ENCODE results near the gene AAK1.
A peak's percentile ranks its signal among the peaks of the same experiment; 100 is the strongest.
"Not testable (repeated sequence)": the region's sequence is repeated elsewhere in the genome, so short reads cannot be mapped to it uniquely, and the experiment has no call there.

The AAK1 gene

DNA sequence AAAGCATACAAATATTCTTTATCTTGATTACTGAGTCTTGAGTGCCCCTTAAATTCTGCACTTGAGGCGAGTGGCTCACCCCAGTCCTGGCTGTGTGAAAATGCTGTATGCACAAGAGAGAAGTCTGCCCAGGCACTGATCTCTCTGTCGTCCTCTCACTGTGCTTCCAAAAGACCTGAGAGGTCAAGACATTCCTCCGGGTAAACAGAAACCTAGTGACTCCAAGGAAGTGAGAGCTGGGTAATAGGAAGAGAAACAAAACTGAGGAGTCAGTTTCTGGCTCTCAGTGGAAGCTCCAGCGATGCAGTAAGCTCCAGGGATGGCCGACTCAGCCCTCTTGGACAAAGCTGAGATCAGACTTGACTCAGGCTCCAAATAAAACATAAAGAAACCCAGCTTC is 70.9 kb downstream of the AAK1 start:
- no peak for DNase-seq (ENCODE audit: low spot score)

DNA sequence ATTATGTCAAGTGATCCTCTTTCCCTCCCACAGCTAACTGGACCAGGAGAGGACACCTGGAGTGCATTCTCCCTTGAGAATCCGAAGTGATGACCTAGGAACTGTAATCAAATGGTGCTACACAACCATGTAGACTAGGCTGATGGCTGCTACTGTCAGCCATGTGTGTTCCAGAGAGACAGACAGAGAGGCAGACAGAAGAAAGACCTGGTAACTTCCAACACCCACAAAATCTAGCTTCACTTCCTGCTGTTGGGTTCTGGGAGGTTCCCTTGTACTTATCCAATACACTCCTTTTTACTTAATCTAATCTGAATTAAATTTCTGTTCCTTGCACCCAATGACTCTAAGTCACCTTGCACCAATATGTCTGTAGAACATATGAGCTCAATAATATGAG is 72.3 kb downstream of the AAK1 start:
- no peak for DNase-seq (ENCODE audit: low spot score)

DNA sequence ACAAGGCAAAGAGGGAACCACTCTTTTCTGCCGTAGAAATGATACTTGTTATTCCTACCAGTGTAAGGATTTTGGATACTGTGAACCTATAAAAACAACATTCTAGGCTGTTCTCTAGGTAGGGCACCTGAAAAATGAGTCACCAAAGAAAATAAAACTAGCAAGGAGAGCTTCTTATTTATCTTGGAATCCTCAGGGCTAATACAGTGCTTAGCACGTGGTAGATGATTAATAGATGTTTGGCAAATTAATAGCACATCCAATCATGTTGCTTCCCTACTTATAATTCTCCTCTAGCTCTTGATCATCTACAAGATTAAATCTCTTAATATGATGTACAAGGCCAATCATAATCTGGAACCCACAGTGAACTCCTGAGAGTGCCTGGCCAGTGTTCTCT is 73.1 kb downstream of the AAK1 start:
- DNase-seq (ENCODE audit: low spot score): no peak

DNA sequence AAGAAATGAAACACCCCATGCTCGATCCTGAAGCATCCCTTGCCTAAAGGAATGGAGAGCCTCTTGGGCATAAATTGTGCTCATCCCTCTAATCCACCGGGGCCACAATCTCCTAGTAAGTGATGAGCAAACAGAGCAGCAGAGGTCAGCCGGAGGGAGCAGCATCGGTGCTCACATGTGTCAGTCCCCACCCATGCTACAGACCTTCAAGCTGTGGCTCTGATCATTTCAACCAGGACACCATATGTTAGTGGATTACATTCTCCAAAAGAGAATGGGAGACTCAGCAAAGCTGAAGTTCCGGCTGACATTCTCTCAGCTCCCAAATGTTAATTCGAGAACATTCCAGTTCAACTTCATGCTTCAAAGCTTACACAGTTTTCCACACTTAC is 75.6 kb downstream of the AAK1 start:
- DNase-seq (ENCODE audit: low spot score): no peak

DNA sequence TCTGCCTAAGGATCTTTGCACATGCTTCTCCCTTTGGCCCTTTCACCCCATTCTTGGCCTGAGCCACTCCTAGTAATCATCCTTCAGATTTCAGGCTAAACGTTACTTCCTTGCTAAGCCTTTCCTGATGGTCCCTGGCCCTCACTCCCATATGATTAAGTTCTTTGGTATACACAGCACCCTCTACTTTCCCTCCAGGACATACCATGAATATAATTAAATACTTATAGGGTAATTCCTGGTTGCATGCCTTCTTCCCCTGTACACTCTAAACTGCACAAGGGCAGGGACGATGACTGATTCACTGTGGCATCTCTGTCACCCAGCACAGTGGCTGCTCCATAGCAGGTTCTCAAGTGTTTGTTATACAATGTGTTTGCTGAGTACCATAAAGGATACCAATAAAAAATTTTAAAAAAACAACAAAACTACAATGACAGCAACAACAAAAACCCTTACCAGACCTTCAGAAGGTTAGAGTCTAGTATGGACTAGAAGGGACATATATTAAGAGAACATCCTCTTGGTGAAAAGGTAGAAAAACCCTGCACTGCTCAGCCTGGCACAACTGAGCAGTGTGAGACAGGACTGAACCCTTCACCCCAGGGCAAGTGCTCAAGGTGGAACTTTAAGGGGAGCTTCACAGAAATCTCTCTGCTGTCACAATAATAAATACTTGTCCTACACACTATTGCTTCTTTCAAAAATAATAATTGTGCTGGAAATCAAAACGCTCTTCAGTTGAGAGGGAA is 76.2 kb downstream of the AAK1 start:
- DNase-seq (ENCODE audit: low spot score): no peak

- no peak for DNase-seq (ENCODE audit: low spot score)
Measured at GRCh38 chr2:69566669-69567068, 76.9 kb downstream of the AAK1 start.

DNA sequence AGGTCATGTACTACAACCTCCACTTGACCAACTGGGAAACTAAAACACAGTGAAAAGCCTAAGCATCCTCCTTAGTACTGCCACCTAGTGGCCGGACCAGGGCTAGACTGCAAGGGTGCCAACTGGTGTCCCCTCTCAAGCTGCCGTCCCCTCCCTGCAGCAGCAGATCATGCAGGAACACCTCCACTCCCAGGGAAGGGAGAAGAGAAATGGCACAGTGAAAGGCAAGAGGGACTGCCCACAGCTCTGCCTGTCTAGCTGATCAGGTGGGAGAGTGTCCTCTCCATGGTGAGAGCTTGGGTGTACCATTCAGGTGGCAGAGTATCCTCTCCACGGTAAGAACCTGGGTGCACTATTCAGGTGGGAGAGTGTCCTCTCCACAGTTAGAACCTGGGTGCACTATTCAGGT is 78.1 kb downstream of the AAK1 start:
- DNase-seq (ENCODE audit: low spot score): peak; percentile 79

- no peak for DNase-seq (ENCODE audit: low spot score)
Measured at GRCh38 chr2:69564604-69565003, 78.9 kb downstream of the AAK1 start.

DNA sequence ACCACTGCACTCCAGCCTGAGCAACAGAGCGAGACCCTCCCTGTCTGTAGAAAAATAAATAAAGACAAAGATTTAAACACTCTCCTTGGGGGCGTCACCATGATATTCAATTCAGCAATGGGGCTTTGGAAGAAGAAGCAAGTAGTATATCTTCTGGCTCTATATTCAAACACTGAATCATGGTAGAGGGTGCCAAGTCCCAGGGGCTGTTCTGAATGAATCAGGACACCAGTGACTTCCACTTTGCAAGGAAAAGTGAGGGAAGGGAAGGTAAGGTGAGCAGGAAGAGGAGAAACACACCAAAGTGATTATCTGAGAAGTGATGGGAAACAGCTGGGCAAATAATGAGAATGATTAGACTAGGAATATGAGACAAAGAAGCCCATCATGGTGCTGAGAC is 80.5 kb downstream of the AAK1 start:
- DNase-seq (ENCODE audit: low spot score): no peak

DNA sequence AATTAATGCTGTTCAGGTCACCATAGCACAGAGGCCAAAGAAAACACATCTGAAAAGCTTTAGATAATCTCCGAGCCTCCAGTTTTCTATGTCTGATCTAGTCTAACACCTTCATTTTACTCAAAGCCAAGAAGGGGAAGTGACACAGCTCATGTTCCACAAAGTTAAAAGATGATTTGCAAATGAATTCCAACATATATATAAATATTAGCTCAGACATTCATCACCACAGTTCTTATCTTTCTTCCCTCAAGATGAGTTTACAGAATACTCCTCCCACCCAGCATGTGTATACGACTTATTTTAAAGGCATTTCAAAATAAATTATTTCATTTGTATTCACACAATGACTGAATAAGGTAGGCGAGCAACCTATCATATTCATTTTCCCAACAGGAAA is 82.4 kb downstream of the AAK1 start:
- no peak for DNase-seq (ENCODE audit: low spot score)

- no peak for DNase-seq (ENCODE audit: low spot score)
Measured at GRCh38 chr2:69560147-69560482, 83.4 kb downstream of the AAK1 start.

DNA sequence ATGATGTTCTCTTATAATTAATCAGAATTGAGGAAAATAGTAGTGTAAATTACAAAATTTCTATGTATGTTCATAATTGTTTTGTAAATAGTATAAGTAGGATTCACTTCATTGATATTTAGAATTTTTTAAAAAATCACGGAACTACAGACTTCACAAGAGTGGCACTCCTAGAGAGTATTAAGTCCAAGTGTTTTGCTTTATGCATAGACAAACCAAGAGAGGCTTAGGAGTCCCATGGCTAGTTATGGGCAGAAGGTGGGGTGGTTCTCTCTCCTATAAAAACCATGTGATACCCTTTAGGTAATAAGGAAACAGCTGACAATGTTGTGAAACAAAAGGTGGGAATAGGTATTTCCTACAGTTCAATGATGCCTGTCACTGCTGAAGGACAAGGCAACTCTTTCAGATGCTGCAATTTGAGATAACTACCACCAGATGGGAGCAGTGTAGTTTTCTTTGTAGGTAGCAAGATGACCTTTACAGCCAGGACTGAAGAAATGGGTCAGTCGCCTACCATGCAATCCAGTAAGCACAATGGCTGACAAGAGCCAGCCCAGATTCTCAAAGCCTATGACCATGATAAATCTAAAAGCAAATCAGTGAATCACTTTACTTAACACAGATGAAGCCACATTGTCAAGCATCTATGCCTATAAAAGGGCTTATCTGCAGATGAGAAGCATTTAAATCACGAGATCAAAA is 83.9 kb downstream of the AAK1 start:
- peak; percentile 66 for DNase-seq (ENCODE audit: low spot score)

GRCh38 chr2:69556008-69556407 is 87.5 kb downstream of the AAK1 start:
- no peak for DNase-seq (ENCODE audit: low spot score)

DNA sequence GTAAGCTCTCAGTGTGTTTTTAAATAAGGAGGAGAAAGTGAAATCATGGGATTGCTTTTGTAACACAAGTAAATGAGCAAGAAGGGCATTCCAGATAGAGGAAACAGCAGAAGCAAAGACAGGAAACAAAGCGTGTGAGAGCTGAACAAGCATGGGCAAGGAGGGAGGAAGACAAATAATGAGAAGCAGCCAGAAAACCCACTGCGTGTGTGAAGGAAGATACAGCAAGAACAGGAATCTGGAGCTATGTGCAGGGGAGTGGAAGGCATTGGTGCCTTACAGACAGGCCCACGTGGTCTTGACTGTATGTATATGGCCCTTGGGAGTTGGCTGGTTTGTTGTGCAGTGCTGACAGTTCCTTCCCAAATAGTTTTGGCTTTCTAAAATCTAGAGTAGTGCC is 88.6 kb downstream of the AAK1 start:
- DNase-seq (ENCODE audit: low spot score): no peak

GRCh38 chr2:69554568-69554967 is 89.0 kb downstream of the AAK1 start:
- DNase-seq (ENCODE audit: low spot score): no peak

DNA sequence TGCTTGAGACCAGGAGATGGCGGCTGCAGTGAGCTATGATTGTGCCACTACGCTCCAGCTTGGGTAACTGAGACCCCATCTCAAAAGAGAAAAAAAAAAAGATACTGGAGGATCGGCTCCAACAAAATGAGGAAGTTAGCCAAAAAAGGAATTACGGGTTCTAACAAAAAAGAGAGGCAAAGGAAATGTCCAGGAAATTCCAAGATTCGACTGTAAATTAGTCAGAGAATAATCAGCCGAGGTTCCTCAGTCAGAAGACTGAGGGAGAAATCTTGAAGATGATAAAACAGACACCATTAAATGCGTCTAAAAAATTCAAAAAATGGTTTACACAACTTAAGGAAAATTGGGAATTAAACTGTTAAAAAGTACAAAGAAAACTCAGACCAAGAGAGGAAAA is 89.5 kb downstream of the AAK1 start:
- no peak for DNase-seq (ENCODE audit: low spot score)

DNA sequence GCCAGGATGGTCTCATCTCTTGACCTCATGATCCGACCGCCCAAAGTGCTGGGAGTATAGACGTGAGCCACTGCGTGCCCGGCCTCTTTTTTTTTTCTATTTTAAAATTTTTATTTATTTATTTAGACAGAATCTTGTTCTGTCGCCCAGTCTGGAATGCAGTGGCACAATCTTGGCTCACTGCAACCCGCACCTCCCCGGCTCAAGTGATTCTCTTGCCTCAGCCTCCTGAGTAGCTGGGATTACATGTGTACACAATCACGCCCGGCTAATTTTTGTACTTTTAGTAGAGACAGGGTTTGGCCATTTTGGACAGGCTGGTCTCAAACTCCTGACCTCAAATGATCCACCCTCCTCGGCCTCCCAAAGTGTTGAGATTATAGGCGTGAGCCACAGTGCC is 93.0 kb downstream of the AAK1 start:
- not testable (repeated sequence) for DNase-seq (ENCODE audit: low spot score)

DNA sequence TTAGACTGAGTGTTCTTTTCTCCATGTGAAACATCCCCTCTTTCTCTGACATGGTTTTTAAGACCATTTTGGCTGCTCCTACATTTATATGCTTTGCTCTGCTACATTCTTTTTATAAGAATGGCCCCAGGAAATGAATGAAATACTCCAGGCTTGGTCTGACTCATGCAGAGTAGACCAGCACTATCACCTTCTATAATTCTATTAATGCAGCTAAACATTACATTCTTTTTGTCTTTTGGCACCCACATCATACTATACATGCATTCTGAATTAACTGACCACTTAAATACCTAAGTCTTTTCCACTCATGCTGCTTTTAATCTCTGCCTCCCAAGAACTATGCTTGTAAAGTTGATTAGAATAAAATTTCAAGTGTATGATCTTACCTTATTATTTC is 94.1 kb downstream of the AAK1 start:
- no peak for DNase-seq (ENCODE audit: low spot score)

- DNase-seq (ENCODE audit: low spot score): no peak
Measured at GRCh38 chr2:69547984-69548715, 95.4 kb downstream of the AAK1 start.

DNA sequence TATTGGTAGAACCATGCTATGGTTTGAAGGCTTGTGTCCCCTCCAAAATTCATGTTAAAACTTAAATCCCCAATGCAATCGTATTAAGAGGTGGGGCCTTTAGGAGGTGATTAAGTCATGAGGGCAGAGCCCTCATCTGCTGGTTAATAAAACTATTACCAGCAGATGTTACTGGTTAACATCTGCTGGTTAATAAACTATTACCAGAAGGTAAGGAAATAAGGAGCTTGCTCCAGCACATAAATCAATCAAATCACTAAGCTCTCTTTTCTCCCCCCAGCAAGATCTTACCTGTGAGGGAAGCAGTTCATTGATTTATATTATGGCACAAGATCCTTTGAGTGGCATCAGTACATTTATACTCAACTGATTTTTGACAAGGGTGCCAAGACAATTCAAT is 96.9 kb downstream of the AAK1 start:
- DNase-seq (ENCODE audit: low spot score): no peak

DNA sequence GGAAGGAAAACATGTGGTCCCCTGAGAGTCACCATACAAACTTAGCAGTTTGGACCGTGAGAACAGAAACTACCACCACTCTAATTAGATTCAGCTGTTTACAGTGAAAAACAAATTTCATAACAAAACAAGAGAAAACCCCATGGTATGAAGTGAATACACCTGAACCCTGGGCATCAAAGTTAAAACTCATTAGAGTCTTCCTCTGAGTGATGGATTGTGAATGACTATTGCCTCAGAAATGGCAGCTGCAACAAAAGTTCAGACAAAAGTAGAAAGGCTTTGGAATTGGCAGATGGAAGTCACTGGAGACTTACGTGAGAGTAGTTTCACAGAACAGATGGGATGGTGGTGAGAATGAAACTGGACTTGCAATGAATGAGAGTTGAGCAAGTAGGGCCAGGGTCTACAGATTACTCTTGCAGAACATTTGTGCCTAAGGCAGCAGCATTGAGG is 98.0 kb downstream of the AAK1 start:
- DNase-seq (ENCODE audit: low spot score): no peak

GRCh38 chr2:69544951-69545350 is 98.6 kb downstream of the AAK1 start:
- DNase-seq (ENCODE audit: low spot score): no peak

DNA sequence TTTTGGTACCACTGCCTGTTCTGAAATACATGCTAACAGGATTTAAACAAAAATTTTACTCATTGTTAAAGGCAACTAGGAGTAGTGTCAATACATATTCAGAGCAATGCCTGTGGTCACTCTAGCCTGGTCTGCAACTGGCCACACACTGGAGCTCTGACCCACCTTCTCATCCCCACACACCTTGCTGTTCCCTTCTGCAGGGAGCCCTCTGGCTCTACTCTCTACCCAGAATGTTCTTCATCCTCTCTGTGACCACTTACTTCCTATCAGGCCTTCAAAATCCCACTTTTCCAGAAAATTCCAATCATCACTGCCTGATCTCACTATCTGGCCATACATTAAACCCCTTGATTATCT is 104.0 kb downstream of the AAK1 start:
- DNase-seq (ENCODE audit: low spot score): no peak
